Measurements from ENCODE around the gene COL6A5. TPM values are rescaled to one million over a fixed set of nuclear protein-coding genes. Genes with fewer than 3 reads are reported as not detected.

COL6A5 gene
- polyA plus RNA-seq, 1 of the 3 experiments (the other 2 are of a cell fraction): not detected

- ChIA-PET CTCF (interaction anchor here (0.6 kb wide), 1 partner anchor 17 kb away, joined by 3 read pairs; no protein-coding TSS in a partner anchor), POLR2A (no interaction called here)
- Histone ChIP-seq H3K4me3 (ENCODE audit: low read depth in 2 of 2, low read length in 1 of 2) (no peak overlapping the region), H3K27me3 (ENCODE audit: insufficient read depth) (no peaks in the 10 kb centered on the region), H2AFZ (ENCODE audit: low read depth) (no peak overlapping the region), H3K9me2 (no peaks in the 10 kb centered on the region), H3K9ac (no peak overlapping the region), H3F3A (replicated peaks; ENCODE audit: insufficient read depth) (no peaks in the 10 kb centered on the region), H4K20me1 (ENCODE audit: insufficient read depth) (no peaks in the 10 kb centered on the region), H3K27ac (ENCODE audit: low read depth in 2 of 2, low read length in 1 of 2) (no peak overlapping the region), H3K9me3 (no peaks in the 10 kb centered on the region), H3K36me3 (replicated peaks in 1 of 2; ENCODE audit: control insufficient read depth in 1 of 2, insufficient read depth in 2 of 2, low read length in 1 of 2) (no peaks in the 10 kb centered on the region), H3K4me2 (no peak overlapping the region), H3K79me2 (ENCODE audit: insufficient read depth) (no peaks in the 10 kb centered on the region), H3K4me1 (ENCODE audit: control insufficient read depth in 1 of 2, insufficient read depth in 2 of 2, low read depth in 1 of 2, low read length in 1 of 2) (no peaks in the 10 kb centered on the region)
- WGBS (ENCODE audit: low lambda C conversion rate): 52% methylated on average over 6 of the region's 6 CpGs
- DNase-seq: no peak
- no peak for TF ChIP-seq SMC3 (IDR thresholded peaks at IDR 0.05; ENCODE audit: low read depth, low read length)
- TF ChIP-seq USF1 (IDR thresholded peaks at IDR 0.05; ENCODE audit: borderline replicate concordance, low read depth): no peak
- no peak for TF ChIP-seq CTCF (IDR thresholded peaks at IDR 0.05)
- TF ChIP-seq FOSL2 (IDR thresholded peaks at IDR 0.05; ENCODE audit: borderline replicate concordance, low read depth): no peak
- no peak for TF ChIP-seq FOXM1 (IDR thresholded peaks at IDR 0.05; ENCODE audit: low read depth)
- no peak for TF ChIP-seq GATA2 (CRISPR knock-in tag; IDR thresholded peaks at IDR 0.05)
- no peak for TF ChIP-seq GABPA (IDR thresholded peaks at IDR 0.05; ENCODE audit: low read depth)
- no peak for TF ChIP-seq RFX5 (IDR thresholded peaks at IDR 0.05; ENCODE audit: low read length)
- TF ChIP-seq ZBTB33 (IDR thresholded peaks at IDR 0.05; ENCODE audit: borderline replicate concordance, low read depth): no peak
- TF ChIP-seq SIN3A (IDR thresholded peaks at IDR 0.05; ENCODE audit: borderline replicate concordance, low read depth, low read length): no peak
- TF ChIP-seq IRF3 (IDR thresholded peaks at IDR 0.05; ENCODE audit: low read depth, low read length): no peak
- TF ChIP-seq EZH2phosphoT487 (IDR thresholded peaks at IDR 0.05; ENCODE audit: borderline replicate concordance, low read depth): no peak
- no peak for TF ChIP-seq POLR2AphosphoS5 (IDR thresholded peaks at IDR 0.05; ENCODE audit: low read depth, low read length)
- no peak for TF ChIP-seq YY1 (IDR thresholded peaks at IDR 0.05; ENCODE audit: low read depth)
- TF ChIP-seq MXI1 (IDR thresholded peaks at IDR 0.05; ENCODE audit: low read depth, low read length): no peak
- TF ChIP-seq PBX3 (IDR thresholded peaks at IDR 0.05): no peak
- TF ChIP-seq REST (IDR thresholded peaks at IDR 0.05; ENCODE audit: low read depth, low read length): no peak
These were observed 163.5 kb downstream of the COL6A5 start for GRCh38 chr3:130509008-130509407.

All from SK-N-SH (cell line).